ENCODE results near the gene PACRG. TPM values are rescaled to one million over a fixed set of nuclear protein-coding genes. Genes with fewer than 3 reads are reported as not detected.

The PACRG gene
- total and polyA plus RNA-seq, 2 experiments from 2014 or later: 0.17 to 0.68 TPM

DNA sequence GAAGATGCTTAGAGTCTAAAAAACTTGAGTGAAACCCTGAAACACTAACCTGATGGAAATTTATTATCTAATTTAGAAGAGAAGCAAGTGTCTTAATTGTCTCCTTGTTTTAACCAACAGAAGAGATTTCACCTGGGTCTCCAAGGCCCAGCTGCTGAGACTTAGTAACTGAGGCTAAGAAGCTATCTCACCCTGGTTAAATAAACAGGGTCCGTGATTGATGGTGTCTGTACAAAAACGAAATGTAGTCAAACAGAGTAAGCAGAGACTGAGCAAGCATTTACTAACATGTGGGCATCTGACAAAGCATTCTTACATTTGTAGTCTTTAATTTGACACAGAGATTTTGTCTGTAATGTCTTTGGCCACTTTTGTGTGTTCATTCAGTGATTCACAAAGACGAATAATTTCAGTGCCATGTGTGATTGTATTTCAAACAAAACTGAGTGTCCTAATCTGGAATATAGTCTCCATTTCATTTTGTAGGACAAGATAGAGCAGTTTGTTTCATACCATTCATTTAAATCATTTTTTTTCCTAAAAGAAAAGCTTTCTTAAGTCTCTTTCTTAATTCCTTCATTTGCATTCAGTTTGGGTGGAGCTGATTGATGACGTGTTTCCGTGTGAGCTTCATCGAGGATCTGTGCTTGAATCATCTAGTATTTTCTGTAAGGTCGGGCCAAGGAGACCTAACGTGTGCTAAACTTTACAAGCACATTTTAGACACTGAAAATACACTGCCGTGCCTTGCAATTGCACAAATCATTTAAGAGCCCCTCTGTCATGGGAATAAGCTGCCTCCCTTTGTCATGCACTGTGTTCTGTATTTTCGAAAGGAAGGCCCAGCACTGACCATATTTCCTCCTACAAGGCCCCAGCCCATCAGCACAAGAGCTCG lies 516.2 kb downstream of the PACRG start:
- Mint-ChIP-seq H3K4me1 (peaks cover 31% of the 10 kb centered on the region), H3K36me3 (ENCODE audit: low read depth) (no peaks in the 10 kb centered on the region; the same call in 2 of the 3 replicates), H3K27me3 (ENCODE audit: insufficient read depth, low read depth, poor library complexity) (peaks cover 2% of the 10 kb centered on the region), H3K9me3 (no peaks in the 10 kb centered on the region), H3K27ac (no peak overlapping the region; the same call in 1 of the 2 replicates), H3K4me3 (no peak overlapping the region)
- H3K27me3 ChIP-seq (ENCODE audit: insufficient read depth): no peaks in the 10 kb centered on the region
- H4K20me1 ChIP-seq (replicated peaks; ENCODE audit: insufficient read depth): no peaks in the 10 kb centered on the region
- H3K9me2 ChIP-seq (ENCODE audit: insufficient read depth): no peaks in the 10 kb centered on the region
- DNase-seq (ENCODE audit: low spot score): no peak
- H2AFZ ChIP-seq: no peak overlapping the region
- TF ChIP-seq, protein P1, sequence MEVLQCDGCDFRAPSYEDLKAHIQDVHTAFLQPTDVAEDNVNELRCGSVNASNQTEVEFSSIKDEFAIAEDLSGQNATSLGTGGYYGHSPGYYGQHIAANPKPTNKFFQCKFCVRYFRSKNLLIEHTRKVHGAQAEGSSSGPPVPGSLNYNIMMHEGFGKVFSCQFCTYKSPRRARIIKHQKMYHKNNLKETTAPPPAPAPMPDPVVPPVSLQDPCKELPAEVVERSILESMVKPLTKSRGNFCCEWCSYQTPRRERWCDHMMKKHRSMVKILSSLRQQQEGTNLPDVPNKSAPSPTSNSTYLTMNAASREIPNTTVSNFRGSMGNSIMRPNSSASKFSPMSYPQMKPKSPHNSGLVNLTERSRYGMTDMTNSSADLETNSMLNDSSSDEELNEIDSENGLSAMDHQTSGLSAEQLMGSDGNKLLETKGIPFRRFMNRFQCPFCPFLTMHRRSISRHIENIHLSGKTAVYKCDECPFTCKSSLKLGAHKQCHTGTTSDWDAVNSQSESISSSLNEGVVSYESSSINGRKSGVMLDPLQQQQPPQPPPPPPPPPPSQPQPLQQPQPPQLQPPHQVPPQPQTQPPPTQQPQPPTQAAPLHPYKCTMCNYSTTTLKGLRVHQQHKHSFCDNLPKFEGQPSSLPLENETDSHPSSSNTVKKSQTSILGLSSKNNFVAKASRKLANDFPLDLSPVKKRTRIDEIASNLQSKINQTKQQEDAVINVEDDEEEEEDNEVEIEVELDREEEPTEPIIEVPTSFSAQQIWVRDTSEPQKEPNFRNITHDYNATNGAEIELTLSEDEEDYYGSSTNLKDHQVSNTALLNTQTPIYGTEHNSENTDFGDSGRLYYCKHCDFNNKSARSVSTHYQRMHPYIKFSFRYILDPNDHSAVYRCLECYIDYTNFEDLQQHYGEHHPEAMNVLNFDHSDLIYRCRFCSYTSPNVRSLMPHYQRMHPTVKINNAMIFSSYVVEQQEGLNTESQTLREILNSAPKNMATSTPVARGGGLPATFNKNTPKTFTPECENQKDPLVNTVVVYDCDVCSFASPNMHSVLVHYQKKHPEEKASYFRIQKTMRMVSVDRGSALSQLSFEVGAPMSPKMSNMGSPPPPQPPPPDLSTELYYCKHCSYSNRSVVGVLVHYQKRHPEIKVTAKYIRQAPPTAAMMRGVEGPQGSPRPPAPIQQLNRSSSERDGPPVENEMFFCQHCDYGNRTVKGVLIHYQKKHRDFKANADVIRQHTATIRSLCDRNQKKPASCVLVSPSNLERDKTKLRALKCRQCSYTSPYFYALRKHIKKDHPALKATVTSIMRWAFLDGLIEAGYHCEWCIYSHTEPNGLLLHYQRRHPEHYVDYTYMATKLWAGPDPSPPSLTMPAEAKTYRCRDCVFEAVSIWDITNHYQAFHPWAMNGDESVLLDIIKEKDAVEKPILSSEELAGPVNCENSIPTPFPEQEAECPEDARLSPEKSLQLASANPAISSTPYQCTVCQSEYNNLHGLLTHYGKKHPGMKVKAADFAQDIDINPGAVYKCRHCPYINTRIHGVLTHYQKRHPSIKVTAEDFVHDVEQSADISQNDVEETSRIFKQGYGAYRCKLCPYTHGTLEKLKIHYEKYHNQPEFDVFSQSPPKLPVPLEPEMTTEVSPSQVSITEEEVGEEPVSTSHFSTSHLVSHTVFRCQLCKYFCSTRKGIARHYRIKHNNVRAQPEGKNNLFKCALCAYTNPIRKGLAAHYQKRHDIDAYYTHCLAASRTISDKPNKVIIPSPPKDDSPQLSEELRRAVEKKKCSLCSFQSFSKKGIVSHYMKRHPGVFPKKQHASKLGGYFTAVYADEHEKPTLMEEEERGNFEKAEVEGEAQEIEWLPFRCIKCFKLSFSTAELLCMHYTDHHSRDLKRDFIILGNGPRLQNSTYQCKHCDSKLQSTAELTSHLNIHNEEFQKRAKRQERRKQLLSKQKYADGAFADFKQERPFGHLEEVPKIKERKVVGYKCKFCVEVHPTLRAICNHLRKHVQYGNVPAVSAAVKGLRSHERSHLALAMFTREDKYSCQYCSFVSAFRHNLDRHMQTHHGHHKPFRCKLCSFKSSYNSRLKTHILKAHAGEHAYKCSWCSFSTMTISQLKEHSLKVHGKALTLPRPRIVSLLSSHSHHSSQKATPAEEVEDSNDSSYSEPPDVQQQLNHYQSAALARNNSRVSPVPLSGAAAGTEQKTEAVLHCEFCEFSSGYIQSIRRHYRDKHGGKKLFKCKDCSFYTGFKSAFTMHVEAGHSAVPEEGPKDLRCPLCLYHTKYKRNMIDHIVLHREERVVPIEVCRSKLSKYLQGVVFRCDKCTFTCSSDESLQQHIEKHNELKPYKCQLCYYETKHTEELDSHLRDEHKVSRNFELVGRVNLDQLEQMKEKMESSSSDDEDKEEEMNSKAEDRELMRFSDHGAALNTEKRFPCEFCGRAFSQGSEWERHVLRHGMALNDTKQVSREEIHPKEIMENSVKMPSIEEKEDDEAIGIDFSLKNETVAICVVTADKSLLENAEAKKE (CRISPR knock-in tag; IDR thresholded peaks at IDR 0.05): no peak
- TF ChIP-seq REST (IDR thresholded peaks at IDR 0.05; ENCODE audit: unreplicated experiment) (no peak), JUNB (IDR thresholded peaks at IDR 0.05; ENCODE audit: unreplicated experiment) (no peak), ZNF331 (CRISPR knock-in tag; IDR thresholded peaks at IDR 0.05; ENCODE audit: low read depth) (no peak), CREB1 (CRISPR knock-in tag; IDR thresholded peaks at IDR 0.05; ENCODE audit: low read depth) (no peak), POLR2AphosphoS5 (IDR thresholded peaks at IDR 0.05; ENCODE audit: low read depth) (no peak)
- TF ChIP-seq, protein P2, sequence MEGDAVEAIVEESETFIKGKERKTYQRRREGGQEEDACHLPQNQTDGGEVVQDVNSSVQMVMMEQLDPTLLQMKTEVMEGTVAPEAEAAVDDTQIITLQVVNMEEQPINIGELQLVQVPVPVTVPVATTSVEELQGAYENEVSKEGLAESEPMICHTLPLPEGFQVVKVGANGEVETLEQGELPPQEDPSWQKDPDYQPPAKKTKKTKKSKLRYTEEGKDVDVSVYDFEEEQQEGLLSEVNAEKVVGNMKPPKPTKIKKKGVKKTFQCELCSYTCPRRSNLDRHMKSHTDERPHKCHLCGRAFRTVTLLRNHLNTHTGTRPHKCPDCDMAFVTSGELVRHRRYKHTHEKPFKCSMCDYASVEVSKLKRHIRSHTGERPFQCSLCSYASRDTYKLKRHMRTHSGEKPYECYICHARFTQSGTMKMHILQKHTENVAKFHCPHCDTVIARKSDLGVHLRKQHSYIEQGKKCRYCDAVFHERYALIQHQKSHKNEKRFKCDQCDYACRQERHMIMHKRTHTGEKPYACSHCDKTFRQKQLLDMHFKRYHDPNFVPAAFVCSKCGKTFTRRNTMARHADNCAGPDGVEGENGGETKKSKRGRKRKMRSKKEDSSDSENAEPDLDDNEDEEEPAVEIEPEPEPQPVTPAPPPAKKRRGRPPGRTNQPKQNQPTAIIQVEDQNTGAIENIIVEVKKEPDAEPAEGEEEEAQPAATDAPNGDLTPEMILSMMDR (conservative IDR thresholded peaks at IDR 0.05; ENCODE audit: low read depth in 2 of 2): no peak
- no peaks in the 10 kb centered on the region for H3F3A ChIP-seq (replicated peaks; ENCODE audit: low read depth)
- no peak overlapping the region for H3K4me3 ChIP-seq
- no peak overlapping the region for H3K4me2 ChIP-seq
- H3K36me3 ChIP-seq (ENCODE audit: insufficient read depth): no peaks in the 10 kb centered on the region
- ATAC-seq: no peak
- H3K4me1 ChIP-seq (ENCODE audit: insufficient read depth): 0 out of 2 replicates have a peak, but pooled peaks cover 9% of the 10 kb centered on the region
- no peak overlapping the region for H3K27ac ChIP-seq (ENCODE audit: low read depth)
- no peaks in the 10 kb centered on the region for H3K79me2 ChIP-seq (replicated peaks; ENCODE audit: insufficient read depth)
